Amniotic stem cell (primary cell): ENCODE measurements around the gene H1-8.

Experiments
- DNase-seq: peaks from one replicate; lab custom pipeline; 2025; lab: John Stamatoyannopoulos, UW

Gene H1-8

DNA sequence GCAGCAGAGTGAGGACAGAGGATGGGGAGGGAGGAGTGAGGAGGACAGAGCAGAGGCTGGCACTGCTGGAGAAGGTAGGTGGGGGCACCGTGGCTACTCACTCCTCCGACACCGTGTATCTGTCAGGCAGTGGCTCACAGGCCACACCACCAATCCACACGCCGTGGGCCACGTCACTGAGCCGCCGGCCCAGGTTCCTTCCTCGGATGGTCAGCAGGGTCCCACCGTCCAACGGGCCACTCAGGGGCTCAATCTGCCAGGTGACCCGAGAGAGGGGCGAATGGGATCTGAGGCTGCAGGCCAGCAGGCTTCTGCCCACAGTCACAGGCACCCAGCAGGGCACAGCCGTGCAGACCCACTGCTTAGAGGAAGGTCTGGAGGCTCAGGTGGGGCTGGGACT, 30.5 kb downstream of the H1-8 start:
- no peak for DNase-seq

DNA sequence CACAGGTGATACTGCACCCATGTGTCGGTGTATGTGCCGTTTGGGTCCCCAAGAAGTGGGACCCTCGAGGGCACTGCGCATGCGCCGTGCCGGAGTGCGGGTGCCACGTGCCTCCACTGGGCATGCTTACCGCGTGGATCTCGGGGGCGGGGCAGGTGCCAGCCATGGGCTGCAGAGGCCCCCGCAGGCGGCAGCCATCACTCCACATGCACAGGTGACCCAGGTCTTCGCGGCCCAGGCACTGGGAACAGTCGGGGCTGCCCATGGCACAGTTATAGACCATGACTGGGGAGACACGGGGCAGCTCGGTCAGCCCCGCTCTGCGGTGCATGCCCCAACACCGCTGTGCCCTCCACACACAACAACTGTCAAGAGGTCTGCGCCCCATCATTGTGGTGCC, 31.2 kb downstream of the H1-8 start:
- no peak for DNase-seq

DNA sequence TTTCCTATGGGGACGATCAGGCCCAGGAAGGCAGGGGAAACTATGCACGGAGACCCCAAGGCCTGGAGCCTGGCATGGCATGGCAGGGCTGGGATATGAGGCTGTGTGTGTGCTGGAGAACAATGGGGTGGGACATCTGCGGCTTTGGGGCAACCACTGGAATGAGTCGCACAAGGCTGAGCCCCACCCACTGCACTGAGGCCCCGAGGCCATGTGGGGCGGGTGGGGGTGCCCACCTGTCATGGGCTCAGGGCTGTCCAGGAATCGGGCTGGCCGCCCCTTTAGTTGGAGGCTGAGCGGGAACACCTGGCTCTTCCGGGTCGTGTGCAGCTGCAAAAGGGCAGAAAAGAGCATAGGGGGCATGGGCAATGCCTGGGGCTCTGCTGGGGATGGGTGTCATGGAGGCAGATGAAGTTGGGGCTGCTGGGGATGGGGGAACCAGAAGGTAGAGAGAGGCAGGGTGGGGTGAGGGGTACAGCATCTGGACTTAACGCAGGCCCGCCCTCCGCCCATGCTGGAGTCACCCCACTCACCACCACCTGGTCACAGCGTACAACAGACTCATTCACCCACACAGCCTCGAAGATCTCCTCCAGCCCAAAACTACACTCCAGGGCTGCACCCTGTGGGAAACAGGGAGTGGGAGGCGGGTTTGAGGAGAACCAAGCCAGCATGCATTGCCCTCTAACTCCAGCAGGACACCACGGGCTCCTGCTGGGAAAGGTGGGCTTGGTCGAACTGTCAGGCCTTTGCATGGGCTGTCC, 32.4 kb downstream of the H1-8 start:
- no peak for DNase-seq

DNA sequence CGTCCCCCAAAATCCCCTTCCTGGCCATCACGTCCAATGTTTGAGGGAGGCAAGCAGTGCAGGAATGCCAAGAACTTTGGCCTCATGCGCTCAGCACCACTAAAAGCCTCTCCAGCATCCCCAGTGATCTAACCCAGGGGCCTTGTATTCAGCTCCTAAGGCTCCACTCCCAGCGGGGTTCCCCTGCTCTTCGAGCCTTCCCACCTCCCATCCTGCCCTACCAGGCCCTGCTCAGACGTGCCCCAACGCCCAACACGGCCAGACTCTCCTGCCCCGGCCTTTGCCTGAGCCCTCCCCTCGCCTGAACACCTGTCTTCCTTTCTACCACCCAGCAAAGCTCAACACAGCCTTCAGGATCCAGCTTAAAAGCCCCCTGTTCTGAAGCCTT, 33.0 kb downstream of the H1-8 start:
- no peak for DNase-seq

DNA sequence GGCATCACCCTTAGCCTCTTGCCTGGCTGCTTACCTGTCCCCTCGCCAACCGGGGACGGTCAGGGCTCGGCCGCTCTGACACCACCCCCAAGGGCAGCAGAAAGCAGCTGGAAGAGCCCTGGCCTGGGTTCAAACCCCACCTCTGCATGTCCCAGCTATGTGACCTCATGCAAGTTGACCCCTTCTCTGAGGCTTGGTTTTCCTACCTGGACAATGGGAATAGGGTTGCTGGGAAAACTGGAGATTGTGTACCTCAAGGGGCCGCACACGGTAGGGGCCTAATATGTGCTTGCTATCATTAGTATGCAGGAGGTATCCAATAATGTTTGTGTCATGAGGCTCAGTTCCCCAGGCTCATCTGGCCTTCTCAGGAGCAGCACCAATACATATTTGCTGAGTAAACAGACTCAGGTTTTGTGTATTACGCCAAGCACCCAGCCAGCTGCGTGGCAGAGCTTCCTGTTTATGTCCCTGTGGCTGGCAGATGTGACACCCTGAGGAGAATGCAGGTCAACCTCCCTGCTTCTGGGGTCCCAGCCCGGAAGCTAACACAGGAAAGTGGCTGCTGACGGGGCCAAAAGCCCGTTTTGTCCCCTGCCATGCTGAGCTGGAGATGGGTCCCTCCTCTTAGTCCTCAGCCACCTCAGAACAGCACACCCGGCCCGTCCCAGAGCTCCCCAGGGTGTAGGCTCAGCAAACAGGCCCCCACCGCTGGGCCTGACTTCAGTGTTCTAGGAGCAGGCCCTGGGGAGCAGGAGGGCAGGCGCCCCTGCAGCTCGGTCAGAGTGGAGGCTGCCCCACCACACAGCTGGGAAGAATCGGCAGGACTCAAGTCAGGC, 33.8 kb downstream of the H1-8 start:
- DNase-seq: no peak

DNA sequence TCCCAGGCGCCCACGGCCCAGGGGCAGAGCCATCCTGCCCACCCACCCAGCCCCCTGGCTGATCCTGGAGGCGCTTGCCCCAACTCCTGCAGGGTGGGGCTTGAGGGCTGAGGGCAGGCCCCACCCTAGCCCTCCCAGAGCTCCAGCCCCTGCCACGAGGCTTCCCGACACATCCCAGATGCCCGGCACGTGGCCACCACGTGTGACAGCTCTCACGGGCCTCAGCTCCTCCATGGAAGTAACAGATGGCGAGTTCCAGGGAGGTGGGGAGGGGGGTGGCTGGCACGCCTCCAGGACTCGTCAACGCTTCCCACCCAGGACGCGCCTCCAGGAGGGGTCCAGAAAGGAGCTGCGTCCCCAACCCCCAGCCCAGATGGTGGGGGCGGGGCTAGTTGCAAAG, 34.4 kb downstream of the H1-8 start:
- DNase-seq: no peak

DNA sequence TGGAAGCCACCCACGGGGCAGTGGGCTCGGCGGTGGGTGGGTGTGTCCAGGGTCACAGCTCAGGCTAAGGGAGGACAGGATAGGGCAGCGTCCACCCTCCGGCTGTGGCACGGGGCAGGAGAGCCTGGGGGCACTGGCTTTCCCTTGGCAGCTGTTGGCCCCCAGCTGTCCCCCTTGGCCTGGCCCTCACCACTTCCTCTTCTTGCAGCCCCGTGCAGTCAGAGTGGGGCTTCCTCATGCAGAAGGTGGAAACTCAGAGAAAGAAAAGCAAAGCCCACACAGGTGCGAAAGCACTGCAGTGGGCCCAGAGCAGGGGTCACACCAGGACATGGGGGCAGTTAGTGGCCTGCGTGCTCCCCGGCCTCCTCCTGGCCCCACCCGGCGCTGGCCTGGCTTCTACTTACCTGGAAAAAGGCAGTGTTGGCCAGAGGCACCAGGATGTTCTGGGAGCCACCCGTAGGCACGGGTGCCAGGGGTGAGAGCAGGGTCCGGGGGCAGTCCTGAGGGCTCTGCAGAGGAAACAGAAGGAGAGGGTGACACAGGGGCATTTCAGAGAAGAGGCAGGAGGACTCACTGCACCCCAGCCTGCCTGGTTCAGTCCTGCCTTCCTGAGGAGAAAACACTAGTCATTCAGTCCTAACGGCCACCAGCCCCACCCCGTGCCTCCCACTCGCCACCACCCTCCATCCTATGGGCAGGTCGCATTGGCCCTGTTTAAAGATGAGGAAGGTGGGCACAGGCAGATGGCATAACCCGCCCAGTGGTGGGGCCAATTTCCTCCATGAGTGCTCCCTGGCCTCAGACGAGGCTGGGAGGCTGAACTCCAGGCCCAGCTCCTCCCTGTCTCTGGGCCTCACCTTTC, 35.2 kb downstream of the H1-8 start:
- no peak for DNase-seq

DNA sequence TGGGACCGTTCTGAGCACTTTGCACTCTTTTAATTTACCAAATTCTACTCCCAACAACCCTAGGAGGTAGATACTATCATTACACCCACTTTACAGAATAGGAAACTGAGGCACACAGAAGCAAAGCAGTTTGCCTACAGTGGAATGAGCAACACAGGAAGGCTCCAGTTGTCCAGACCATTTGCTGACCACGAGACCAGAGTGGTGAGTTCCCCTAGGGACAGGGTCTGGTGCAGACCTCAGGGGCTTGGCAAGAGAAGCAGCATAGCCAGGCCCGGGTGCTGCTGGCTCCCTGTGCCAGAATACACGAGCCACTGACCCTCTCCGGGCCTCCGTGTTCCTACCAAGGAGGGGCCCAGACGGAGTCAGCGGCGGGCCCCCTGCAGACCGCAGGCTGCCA, 37.0 kb downstream of the H1-8 start:
- DNase-seq: no peak

DNA sequence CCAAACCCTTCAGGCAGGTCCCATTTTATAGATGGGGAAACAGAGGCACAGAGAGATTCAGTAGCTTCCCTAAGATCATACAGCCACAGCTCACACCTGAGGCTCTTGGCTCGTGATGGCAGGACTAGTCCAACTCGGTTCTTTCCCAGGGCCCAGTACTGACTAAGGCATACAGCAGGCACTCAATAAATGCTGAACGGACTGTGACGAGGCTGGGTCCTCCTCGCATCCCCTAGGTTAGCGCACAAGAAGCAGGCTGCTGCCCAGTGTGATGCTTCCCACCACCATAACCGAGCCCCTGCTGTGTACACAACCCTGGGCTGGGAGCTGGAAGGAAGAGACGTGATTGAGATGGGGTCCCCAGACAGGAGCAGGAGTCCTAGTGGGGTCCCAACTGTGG, 38.6 kb downstream of the H1-8 start:
- no peak for DNase-seq

DNA sequence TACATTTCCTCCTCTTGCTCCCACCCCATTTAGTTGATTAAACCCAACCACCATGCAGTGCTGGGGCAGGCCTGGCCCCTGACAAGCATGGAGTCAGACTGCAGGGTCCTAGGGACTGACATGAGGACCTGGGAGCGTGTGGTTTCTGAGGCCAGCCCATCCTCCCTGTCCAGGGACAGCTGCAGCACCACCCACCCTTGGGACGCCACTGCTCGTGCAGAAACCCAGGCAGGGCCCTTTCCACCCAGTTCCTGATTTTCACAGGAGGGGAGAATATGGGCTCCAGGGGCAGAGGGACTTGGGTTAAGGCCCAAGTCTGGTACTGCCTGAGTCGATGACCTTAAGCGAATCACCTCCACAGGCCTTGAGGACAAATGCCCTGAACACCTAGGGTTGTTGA, 39.8 kb downstream of the H1-8 start:
- DNase-seq: no peak

DNA sequence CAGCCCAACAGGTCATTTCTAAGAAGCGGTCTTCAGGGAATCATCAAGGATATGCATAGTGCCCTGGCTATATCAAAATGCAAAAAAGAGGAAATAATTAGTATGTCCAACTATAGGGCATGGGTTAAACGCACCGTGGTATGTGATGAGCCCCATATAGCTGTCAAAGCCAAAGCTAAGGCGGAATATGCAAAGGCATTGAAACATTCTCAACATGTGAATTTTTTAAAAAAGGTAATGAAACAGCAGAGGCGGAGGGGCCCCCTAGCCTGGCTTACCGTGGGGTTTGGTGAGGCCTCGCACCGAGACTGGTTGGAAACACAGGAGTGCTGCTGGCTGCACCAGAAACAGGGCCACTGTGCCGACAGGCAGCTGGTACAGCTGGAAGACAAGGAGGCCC, 40.3 kb downstream of the H1-8 start:
- DNase-seq: no peak

DNA sequence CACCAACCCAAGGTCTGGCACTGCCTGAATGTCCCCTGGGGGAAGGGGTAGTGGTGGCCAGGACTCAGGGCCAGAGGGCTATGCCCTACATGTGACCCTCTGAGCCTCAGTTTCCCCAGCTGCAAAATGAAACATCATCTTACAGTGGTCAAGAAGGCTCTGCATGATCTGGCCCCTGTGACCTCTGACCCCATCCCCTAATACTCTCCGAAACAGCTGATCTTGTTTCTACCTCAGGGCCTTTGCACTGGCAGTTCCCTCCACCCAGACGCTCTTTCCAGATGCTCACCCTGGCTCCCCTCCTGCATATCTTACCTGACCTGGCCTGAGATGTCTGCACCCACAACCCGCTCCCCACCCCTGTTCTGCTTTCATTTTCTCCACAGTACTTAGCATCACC, 41.7 kb downstream of the H1-8 start:
- DNase-seq: no peak

DNA sequence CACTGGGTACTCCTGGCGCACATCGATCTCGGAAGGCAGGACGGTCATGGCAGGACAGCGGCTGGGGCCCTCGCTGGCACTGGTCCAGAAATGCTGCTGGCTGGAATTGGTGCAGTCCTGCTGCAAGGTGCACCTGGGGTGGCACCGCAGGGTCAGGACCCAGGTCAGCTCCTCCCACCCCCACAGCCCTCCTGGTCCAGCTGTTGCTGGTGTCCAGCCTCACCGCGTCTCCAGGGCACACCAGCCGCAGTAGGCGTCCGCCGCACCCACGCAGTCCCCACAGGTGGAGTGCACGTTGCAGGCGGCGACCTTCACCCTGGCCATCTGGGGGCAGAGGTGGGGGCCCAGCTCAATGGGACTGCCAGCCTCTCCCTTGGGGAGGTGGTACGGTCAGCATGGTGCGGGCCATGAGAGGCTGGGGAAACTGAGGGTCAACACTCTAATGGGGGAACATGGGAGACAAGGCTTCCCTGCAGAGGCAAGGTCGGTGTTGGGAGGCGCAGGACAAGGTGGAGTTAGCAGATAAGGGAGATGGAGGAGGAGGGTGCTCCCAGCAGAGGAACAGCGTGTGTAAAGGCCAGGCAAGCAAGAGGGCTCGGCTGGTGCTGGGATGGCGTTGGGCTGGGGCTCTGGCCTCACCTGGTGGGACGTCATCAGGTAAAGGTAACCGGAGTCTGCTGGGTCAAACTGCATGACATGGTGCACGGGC, 43.1 kb downstream of the H1-8 start:
- no peak for DNase-seq

DNA sequence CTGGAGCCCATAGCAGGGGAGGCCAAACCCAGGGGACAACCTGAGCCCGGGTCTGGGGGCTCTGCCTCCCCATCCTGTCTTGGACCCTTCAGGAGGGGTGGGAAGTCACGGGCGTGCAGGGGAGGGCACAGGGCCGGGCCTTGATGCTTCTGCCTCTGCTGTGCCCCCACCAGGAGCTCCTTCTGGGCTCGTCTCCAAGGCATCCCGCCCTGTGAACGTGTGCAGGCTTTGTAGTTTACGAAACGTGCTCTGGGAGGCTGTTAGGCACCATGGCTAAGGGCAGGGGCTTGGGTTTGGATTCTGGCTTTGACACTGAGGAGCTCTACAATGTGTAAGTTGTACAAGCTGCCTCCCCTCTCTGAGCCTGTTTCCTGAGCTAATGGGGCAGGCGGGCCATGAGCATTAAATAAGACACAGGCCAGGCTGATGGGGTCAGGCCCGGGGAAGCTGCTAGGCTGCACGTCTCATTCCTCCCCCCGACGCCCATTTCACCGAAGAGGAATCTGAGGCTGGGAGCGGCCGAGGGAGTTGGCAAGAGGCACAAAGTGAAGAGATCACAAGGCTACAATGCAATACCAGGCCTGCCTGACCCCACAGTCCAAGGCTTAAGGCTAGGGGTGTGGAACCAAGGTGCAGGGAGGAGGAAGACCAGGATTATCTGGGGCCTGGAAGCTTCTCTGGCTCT, 43.9 kb downstream of the H1-8 start:
- no peak for DNase-seq

DNA sequence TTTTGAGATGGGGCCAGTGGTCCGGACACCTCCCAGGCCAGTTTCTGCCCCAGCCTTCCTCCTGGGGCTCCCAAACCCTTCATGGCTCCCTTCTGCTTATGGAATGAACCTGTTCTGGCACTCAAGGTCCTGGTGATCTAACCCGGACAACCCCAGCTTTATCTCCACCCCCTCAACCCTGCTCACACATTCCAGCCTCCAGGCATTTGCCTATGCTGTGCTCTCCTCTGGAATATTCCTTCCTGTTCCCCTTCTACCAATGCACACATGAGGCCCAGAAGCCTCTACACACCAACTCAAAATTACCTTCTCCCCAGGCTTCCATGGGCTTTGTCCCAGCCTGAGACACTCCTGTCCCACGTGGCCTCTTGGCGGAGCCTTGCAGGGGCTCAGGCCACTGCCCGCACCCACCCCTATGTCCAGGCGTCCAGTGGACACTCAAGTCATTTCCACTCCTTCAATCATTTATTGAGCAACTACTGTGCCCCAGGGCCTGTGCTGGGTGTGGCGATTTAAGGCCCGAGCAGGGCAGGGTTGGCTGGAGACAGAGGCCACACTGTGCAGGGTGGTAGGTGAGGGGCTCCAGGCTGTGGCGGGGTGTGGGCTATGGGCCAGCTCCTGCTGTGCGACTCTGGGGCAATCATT, 44.7 kb downstream of the H1-8 start:
- no peak for DNase-seq

DNA sequence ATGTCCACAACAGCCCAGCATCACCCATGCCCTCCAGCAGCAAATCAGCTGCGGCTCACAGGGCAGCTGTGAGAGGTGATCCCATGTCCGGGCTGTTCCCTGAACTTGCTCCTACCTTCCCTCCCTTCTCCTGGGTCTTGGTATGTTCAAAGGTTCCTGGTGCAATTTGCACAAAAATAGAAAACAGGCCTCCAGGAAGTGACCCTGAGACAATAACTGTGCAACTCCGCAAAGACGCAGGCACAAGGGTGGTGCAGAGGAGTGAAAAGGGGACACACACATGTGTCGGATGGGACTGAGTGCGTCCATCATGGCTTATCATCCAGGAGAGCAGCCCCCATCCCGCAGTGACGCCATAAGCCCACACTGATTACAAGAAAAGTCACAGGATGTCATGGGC, 47.2 kb downstream of the H1-8 start:
- no peak for DNase-seq

DNA sequence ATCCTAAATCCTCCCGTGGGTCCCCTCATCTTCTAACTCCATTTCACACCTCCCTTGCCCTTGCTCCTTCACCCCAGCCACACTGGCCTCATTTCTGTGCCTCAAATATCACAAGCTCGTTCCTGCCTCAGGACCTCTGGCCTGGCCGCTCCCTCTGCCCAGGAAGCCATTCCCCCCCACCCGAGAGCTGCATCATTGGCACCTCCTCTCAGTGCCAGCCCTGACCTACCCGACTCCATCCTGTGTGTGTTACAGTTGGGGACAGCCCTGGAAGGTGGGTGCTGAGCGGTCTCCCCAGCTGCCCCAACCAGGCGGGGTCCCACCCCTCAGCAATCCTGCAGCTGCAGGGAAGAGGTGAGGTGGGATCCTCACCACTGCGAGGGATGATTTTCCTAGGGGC, 49.0 kb downstream of the H1-8 start:
- no peak for DNase-seq

DNA sequence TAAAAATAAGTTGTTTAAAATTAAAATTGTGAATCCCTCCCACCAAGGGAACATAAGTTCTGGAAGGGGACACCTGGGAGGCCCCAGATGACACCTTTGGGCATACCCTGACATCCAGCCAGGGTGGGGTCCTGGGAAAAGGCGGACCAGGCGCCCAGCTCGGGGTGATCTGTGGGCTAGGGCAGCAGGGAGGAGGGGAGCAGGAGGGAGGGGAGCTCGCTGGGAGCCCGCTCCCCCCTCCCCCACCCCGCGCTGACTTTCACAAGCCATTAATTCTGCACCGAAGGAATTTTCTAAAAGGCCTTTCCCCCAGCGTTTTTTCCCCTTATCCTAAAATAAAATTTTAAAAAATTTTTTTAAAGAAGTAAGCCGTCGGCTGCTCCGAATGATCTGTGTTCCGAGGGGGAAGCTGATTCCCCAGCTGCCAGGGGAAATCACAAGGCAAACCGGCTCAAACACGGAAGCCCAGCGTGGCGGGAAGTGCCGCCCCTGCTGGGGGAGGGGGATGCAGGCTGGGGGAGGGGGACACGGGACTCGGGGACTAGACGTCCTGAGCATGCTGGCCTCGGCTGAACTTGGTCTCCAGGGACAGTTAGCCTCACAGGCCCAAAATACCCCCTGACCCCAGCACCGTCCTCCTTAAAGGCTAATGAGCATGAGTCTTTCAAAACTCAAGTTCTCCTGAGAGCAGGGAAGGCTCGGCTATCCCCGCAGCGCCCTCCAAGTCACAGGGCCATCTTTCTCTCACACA, 49.6 kb downstream of the H1-8 start:
- DNase-seq: no peak

DNA sequence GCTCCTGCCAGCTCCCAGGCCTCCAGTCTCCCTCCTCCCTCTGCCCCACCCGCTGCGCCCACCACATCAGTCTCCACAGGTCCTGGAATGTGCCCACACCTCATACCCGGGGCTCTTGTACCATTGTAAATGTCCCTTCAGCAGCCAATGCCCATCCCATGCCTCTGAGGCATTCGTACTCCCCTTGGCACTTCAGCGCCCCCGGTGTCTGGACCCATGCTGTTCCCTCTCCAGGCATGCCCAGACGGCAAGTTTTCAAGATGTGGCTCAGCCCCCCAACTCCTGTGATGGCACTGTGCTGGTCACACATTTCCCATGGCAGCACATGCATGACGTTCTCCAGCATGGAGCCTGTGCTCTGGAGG, 50.2 kb downstream of the H1-8 start:
- no peak for DNase-seq

DNA sequence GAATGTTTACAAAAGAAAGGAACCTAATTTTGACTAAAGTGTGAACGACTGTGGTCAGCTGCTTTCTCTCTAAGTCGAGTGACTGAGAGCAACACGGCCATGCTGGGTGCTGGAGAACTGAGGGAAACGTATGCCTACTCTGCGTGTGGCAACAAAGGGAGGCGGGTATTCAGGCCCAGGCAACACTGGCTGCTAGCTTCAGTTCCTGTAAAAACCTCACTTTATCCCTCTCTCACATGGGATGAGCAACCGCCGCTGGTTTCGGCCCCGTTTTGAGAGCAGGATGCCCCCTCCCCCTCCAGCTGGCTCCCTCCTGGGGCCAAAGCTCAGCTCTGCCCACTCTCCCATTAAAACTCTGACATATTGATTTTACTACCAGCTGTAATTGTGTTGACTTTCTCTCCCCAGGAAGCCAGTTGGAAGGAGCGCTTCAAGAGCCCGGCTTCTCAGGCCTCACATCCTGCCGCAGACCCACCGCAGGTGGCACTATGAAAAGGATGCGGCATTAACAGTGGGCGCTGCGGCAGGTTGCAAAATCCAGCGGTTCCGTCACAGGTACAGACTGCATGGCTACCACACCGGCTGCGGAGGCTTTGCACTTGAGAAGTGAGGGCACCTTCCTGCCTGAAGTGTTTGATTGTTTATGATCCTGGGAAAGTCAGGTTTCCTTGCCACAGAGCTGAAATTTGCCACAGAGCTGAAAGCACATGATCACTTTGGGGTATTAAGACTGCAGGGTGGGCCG, 50.8 kb downstream of the H1-8 start:
- no peak for DNase-seq
